ENCODE results near the gene EHF. TPM values are rescaled to one million over a fixed set of nuclear protein-coding genes. Genes with fewer than 3 reads are reported as not detected.

Gene EHF
- polyA plus RNA-seq, 1 donor (not counting 4 experiments of a cell fraction or from before 2014, with no cell fraction given): 64.2 TPM

- peaks cover 24% of the 10 kb centered on the region for H3K4me1 ChIP-seq (ENCODE audit: control insufficient read depth, extremely low read depth, insufficient read depth, low read length)
- TF ChIP-seq CTCF (optimal IDR thresholded peaks at IDR 0.05 in 1 of 3, IDR thresholded peaks at IDR 0.05 in 1 of 3, conservative IDR thresholded peaks at IDR 0.05 in 1 of 3; ENCODE audit: extremely low read depth in 1 of 3, insufficient read depth in 2 of 3, low read length in 3 of 3) (no peak), EZH2 (IDR thresholded peaks at IDR 0.05; ENCODE audit: low read length) (no peak)
- H3K27me3 ChIP-seq (ENCODE audit: control insufficient read depth, extremely low read depth, insufficient read depth, low read length): no peaks in the 10 kb centered on the region
- dilution Hi-C loops (cut with MboI; ENCODE audit: extremely low pct_ligation_motif_present, low sequenced_read_pairs): no loop called here
- H3K9me1 ChIP-seq (ENCODE audit: control insufficient read depth, extremely low read depth, insufficient read depth, low read length): no peaks in the 10 kb centered on the region
- H3K79me2 ChIP-seq (ENCODE audit: control insufficient read depth, insufficient read depth, low read length): no peaks in the 10 kb centered on the region
- H3K4me2 ChIP-seq (ENCODE audit: control insufficient read depth, extremely low read depth, insufficient read depth, low read depth, low read length): peak overlapping the region; percentile 41
- H4K20me1 ChIP-seq (ENCODE audit: control insufficient read depth, extremely low read depth, insufficient read depth, low read length): no peaks in the 10 kb centered on the region
- H2AFZ ChIP-seq (ENCODE audit: control insufficient read depth, low read length): peak overlapping the region; percentile 41
- peak; percentile 56 for FAIRE-seq
- H3K9ac ChIP-seq (ENCODE audit: control insufficient read depth, extremely low read depth, insufficient read depth, low read length): no peak overlapping the region
- no peaks in the 10 kb centered on the region for H3K36me3 ChIP-seq (ENCODE audit: control insufficient read depth in 2 of 2, extremely low read depth in 1 of 2, insufficient read depth in 2 of 2, low read length in 2 of 2)
- DNase-seq (ENCODE audit: low read depth, low spot score): no peak
- no peaks in the 10 kb centered on the region for H3K9me3 ChIP-seq (ENCODE audit: control insufficient read depth, low read depth, low read length)
- H3K27ac ChIP-seq (ENCODE audit: control insufficient read depth, insufficient read depth, low read length): no peak overlapping the region
- H3K4me3 ChIP-seq (ENCODE audit: control insufficient read depth in 2 of 3, extremely low read depth in 1 of 3, insufficient read depth in 2 of 3, low read depth in 1 of 3, low read length in 3 of 3): no peak overlapping the region
Observed at GRCh38 chr11:34587282-34587677, 33.6 kb upstream of the EHF start.

- H3K4me1 ChIP-seq (ENCODE audit: control insufficient read depth, extremely low read depth, insufficient read depth, low read length): peaks cover 24% of the 10 kb centered on the region
- no peaks in the 10 kb centered on the region for H3K36me3 ChIP-seq (ENCODE audit: control insufficient read depth in 2 of 2, extremely low read depth in 1 of 2, insufficient read depth in 2 of 2, low read length in 2 of 2)
- H3K27ac ChIP-seq (ENCODE audit: control insufficient read depth, insufficient read depth, low read length): no peak overlapping the region
- TF ChIP-seq EZH2 (IDR thresholded peaks at IDR 0.05; ENCODE audit: low read length): no peak
- TF ChIP-seq CTCF (optimal IDR thresholded peaks at IDR 0.05 in 1 of 3, IDR thresholded peaks at IDR 0.05 in 1 of 3, conservative IDR thresholded peaks at IDR 0.05 in 1 of 3; ENCODE audit: extremely low read depth in 1 of 3, insufficient read depth in 2 of 3, low read length in 3 of 3): no peak
- no peaks in the 10 kb centered on the region for H3K27me3 ChIP-seq (ENCODE audit: control insufficient read depth, extremely low read depth, insufficient read depth, low read length)
- H3K9ac ChIP-seq (ENCODE audit: control insufficient read depth, extremely low read depth, insufficient read depth, low read length): no peak overlapping the region
- DNase-seq (ENCODE audit: low read depth, low spot score): no peak
- H3K9me3 ChIP-seq (ENCODE audit: control insufficient read depth, low read depth, low read length): no peaks in the 10 kb centered on the region
- peak; percentile 56 for FAIRE-seq
- no peaks in the 10 kb centered on the region for H4K20me1 ChIP-seq (ENCODE audit: control insufficient read depth, extremely low read depth, insufficient read depth, low read length)
- dilution Hi-C loops (cut with MboI; ENCODE audit: extremely low pct_ligation_motif_present, low sequenced_read_pairs): no loop called here
- no peaks in the 10 kb centered on the region for H3K9me1 ChIP-seq (ENCODE audit: control insufficient read depth, extremely low read depth, insufficient read depth, low read length)
- no peak overlapping the region for H3K4me2 ChIP-seq (ENCODE audit: control insufficient read depth, extremely low read depth, insufficient read depth, low read depth, low read length)
- no peak overlapping the region for H3K4me3 ChIP-seq (ENCODE audit: control insufficient read depth in 2 of 3, extremely low read depth in 1 of 3, insufficient read depth in 2 of 3, low read depth in 1 of 3, low read length in 3 of 3)
- H2AFZ ChIP-seq (ENCODE audit: control insufficient read depth, low read length): no peak overlapping the region
- no peaks in the 10 kb centered on the region for H3K79me2 ChIP-seq (ENCODE audit: control insufficient read depth, insufficient read depth, low read length)
Observed at GRCh38 chr11:34588023-34588422, 32.9 kb upstream of the EHF start.

Measured in keratinocyte (primary cell).